ENCODE measurements around the gene ETNK2. TPM values are rescaled to one million over a fixed set of nuclear protein-coding genes. Genes with fewer than 3 reads are reported as not detected.

Gene ETNK2
- total RNA-seq, 1 donor, result 8.3 TPM

DNA sequence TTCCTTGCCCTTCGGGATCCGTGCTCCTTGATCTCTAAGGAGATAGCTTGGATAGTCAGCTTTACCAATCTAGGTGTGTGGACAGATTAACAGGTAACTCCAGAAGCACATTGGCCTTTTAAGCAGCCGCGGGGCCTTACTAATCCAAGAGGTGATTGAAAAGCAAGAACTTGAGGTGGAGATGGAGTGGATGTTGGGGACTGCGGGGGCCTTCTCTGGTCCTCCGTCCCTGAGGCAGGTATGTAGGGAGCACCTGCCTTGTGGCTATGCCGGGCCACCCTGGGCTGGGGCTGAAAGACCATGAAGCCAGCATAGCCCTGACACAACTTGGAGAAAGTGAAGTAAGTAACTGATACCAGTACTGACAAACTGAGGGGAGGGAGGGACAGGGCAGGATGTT, 68.4 kb downstream of the ETNK2 start:
- no peak for DNase-seq (ENCODE audit: low read depth in 2 of 3, low spot score in 2 of 3)

DNA sequence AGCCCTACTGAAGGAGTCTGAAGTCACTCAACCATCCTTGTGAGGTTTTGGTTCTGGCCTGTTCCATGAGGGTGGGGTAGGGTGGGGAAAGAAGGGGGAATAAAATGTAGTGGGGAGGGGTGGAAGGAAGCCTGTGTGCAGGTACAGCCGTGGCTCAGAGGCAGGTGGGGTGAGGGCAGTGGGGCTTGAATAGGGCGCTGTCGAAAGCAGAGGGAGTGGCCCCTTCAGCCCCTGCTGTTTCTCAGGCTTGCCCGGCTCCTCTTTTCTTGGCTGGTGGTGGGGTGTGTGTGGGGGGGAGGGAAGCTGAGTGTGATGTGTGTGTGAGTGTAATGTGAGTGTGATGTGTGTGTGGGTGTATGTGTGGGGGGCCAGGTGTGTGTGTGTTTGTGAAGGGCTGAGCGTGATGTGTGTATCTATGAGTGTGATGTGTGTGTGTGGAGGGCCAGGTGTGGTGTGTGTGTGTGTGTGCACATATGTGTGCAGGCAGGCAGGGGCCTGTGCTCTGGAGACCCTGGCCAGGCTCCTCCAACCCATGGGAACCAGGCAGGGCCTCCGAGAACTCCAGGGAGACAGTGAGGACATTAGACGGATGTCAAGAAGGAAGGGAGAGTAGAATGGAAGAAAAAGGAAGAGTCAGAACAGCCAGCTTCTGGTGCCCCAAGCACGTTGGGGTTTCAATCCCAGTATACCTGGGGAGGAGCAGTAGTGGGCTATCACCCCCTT, 69.9 kb downstream of the ETNK2 start:
- DNase-seq (ENCODE audit: low read depth in 2 of 3, low spot score in 2 of 3), result no peak

- DNase-seq (ENCODE audit: low read depth in 2 of 3, low spot score in 2 of 3), result no peak
Observed at GRCh38 chr1:204081164-204081790, 70.6 kb downstream of the ETNK2 start.

Other genes with a start within 250 kb of the ETNK2 start
- gene SOX13, start 78.9 kb downstream of the ETNK2 start, total RNA-seq, result 0.81 TPM
- gene REN, start 14.3 kb upstream of the ETNK2 start, total RNA-seq, result 8.3 TPM
- under 0.01 TPM for gene KISS1, start 44.4 kb upstream of the ETNK2 start, total RNA-seq
- gene GOLT1A, start 61.9 kb upstream of the ETNK2 start, total RNA-seq, result 0.54 TPM
- gene PLEKHA6, start 207.9 kb upstream of the ETNK2 start, total RNA-seq, result 1.6 TPM

All from hematopoietic multipotent progenitor cell (in vitro differentiated cells).